ENCODE results near the gene TSPAN17.

- TF ChIP-seq CTCF (IDR thresholded peaks at IDR 0.05) (no peak), ZFX (IDR thresholded peaks at IDR 0.05; ENCODE audit: borderline replicate concordance) (no peak)
Observed at GRCh38 chr5:176646707-176647029, 616 bp upstream of the TSPAN17 start.
